Smooth muscle cell of the brain vasculature (primary cell): ENCODE data around the gene KCND2.
"Not testable (repeated sequence)": the region's sequence is repeated elsewhere in the genome, so short reads cannot be mapped to it uniquely, and the experiment has no call there.

ENCODE experiments used
- DNase-seq: peaks from one replicate; pipeline ENCODE4 v3.0.0-alpha.2; 2012; ENCODE audit warnings: low read depth, low spot score

KCND2 gene

GRCh38 chr7:120272701-120273475 is at the start of gene KCND2:
KCND2 (plus strand) TSS chr7:120273175.
- DNase-seq = no peak

- no peak for DNase-seq
These were observed 46.8 kb upstream of the KCND2 start for GRCh38 chr7:120226188-120226587.

GRCh38 chr7:120227255-120227654 is 45.7 kb upstream of the KCND2 start:
- no peak for DNase-seq

- DNase-seq = no peak
These were observed 43.9 kb upstream of the KCND2 start for GRCh38 chr7:120229084-120229483.

GRCh38 chr7:120233338-120233737 is 39.6 kb upstream of the KCND2 start:
- no peak for DNase-seq

- DNase-seq = not testable (repeated sequence)
These were observed 32.6 kb upstream of the KCND2 start for GRCh38 chr7:120240350-120240749.

GRCh38 chr7:120241973-120242372 is 31.0 kb upstream of the KCND2 start:
- DNase-seq = no peak

- DNase-seq = no peak
These were observed 18.1 kb upstream of the KCND2 start for GRCh38 chr7:120254845-120255244.

- DNase-seq = no peak
These were observed 16.5 kb upstream of the KCND2 start for GRCh38 chr7:120256344-120257070.

GRCh38 chr7:120259386-120259785 is 13.6 kb upstream of the KCND2 start:
- no peak for DNase-seq

GRCh38 chr7:120260111-120260510 is 12.9 kb upstream of the KCND2 start:
- DNase-seq = no peak

GRCh38 chr7:120272261-120272660 is 714 bp upstream of the KCND2 start:
- no peak for DNase-seq

- DNase-seq = no peak
These were observed 551 bp downstream of the KCND2 start for GRCh38 chr7:120273476-120273975.

- no peak for DNase-seq
These were observed 1.5 kb downstream of the KCND2 start for GRCh38 chr7:120274482-120274881.

GRCh38 chr7:120274899-120275298 is 1.9 kb downstream of the KCND2 start:
- DNase-seq = no peak

- DNase-seq = no peak
These were observed 3.7 kb downstream of the KCND2 start for GRCh38 chr7:120276720-120277119.

GRCh38 chr7:120278773-120279172 is 5.8 kb downstream of the KCND2 start:
- no peak for DNase-seq

- DNase-seq = no peak
These were observed 7.8 kb downstream of the KCND2 start for GRCh38 chr7:120280743-120281142.

- no peak for DNase-seq
These were observed 20.1 kb downstream of the KCND2 start for GRCh38 chr7:120293027-120293426.

GRCh38 chr7:120302190-120302589 is 29.2 kb downstream of the KCND2 start:
- no peak for DNase-seq

GRCh38 chr7:120303105-120303504 is 30.1 kb downstream of the KCND2 start:
- no peak for DNase-seq

- DNase-seq = no peak
These were observed 31.7 kb downstream of the KCND2 start for GRCh38 chr7:120304674-120305073.

- DNase-seq = no peak
These were observed 35.1 kb downstream of the KCND2 start for GRCh38 chr7:120307991-120308545.
